HG03135 (cell line): ENCODE data around the gene TMEM161A.
"Not testable (repeated sequence)": the region's sequence is repeated elsewhere in the genome, so short reads cannot be mapped to it uniquely, and the experiment has no call there.

Experiments
- ATAC-seq: cut with Tn5 transposase; IDR thresholded peaks from one replicate; pipeline ENCODE4 v1.9.1; 2021; ENCODE audit warnings: mild to moderate bottlenecking, moderate library complexity; ENCODE audit not compliant: unreplicated experiment

Gene TMEM161A

GRCh38 chr19:19138109-19138981 lies at the start of gene TMEM161A:
TSS of gene TMEM161A (minus strand) at chr19:19138478. CDS start at chr19:19138428, 50 bp downstream.
- peak; percentile 95 for ATAC-seq

- no peak for ATAC-seq
Measured at GRCh38 chr19:19186742-19187141, 48.5 kb upstream of the TMEM161A start.

GRCh38 chr19:19185853-19186740 lies 47.8 kb upstream of the TMEM161A start:
- no peak for ATAC-seq

- ATAC-seq, result no peak
Measured at GRCh38 chr19:19181488-19181998, 43.3 kb upstream of the TMEM161A start.

- ATAC-seq, result no peak
Measured at GRCh38 chr19:19179548-19180441, 41.5 kb upstream of the TMEM161A start.

- no peak for ATAC-seq
Measured at GRCh38 chr19:19176950-19177349, 38.7 kb upstream of the TMEM161A start.

GRCh38 chr19:19173243-19173642 lies 35.0 kb upstream of the TMEM161A start:
- ATAC-seq, result not testable (repeated sequence)

GRCh38 chr19:19171821-19172532 lies 33.7 kb upstream of the TMEM161A start:
- no peak for ATAC-seq

GRCh38 chr19:19170873-19171672 lies 32.8 kb upstream of the TMEM161A start:
- no peak for ATAC-seq

- peak; percentile 90 for ATAC-seq
Measured at GRCh38 chr19:19170053-19170872, 32.0 kb upstream of the TMEM161A start, which contains the start of gene MEF2B. TSS of gene MEF2B (minus strand) at chr19:19170263. CDS start at chr19:19150735, 19,528 bp downstream.

GRCh38 chr19:19169236-19170052 lies 31.2 kb upstream of the TMEM161A start:
- ATAC-seq, result no peak

- ATAC-seq, result no peak
Measured at GRCh38 chr19:19167612-19168011, 29.3 kb upstream of the TMEM161A start.

GRCh38 chr19:19165396-19165795 lies 27.1 kb upstream of the TMEM161A start:
- no peak for ATAC-seq

GRCh38 chr19:19162495-19162894 lies 24.2 kb upstream of the TMEM161A start:
- ATAC-seq, result no peak

- no peak for ATAC-seq
Measured at GRCh38 chr19:19160461-19161035, 22.3 kb upstream of the TMEM161A start.

GRCh38 chr19:19159534-19159933 lies 21.3 kb upstream of the TMEM161A start:
- no peak for ATAC-seq

- no peak for ATAC-seq
Measured at GRCh38 chr19:19157808-19158207, 19.5 kb upstream of the TMEM161A start.
